Transverse colon (tissue), 4 donors: ENCODE results near the gene PRRT1. TPM values are rescaled to one million over a fixed set of nuclear protein-coding genes. Genes with fewer than 3 reads are reported as not detected.
A peak's percentile ranks its signal among the peaks of the same experiment; 100 is the strongest.

Source experiments
- DNase-seq: peaks from one replicate; pipeline ENCODE4 v3.0.0-alpha.2; 2019
- H3K27ac ChIP-seq, 4 donors: fragments of 200-600 bp; sonication (generic); 2 replicates each; pipeline ENCODE4 v1.5.1; 2016 to 2018; ENCODE audit warnings: inconsistent platforms in 4 of 4
- H3K27me3 ChIP-seq: fragments of 200-600 bp; sonication (generic); 2 replicates; pipeline ENCODE4 v1.5.1; 2017; ENCODE audit warnings: inconsistent platforms
- H3K36me3 ChIP-seq, 4 donors: fragments of 200-600 bp; sonication (generic); 2 replicates each; pipeline ENCODE4 v1.5.1; 2017 to 2019; ENCODE audit warnings: inconsistent platforms in 4 of 4
- H3K4me1 ChIP-seq, 4 donors: fragments of 200-600 bp; sonication (generic); 2 replicates each; pipeline ENCODE4 v1.5.1; 2017 to 2020; ENCODE audit warnings: inconsistent platforms in 4 of 4
- H3K4me3 ChIP-seq, 4 donors: fragments of 200-600 bp; sonication (generic); 1 replicate in 1 of 4; 2 replicates in 3 of 4; pipeline versions ENCODE4 v1.5.1 to v1.6.1; 2017 to 2019; ENCODE audit warnings: inconsistent platforms in 4 of 4
- H3K9me3 ChIP-seq, 2 donors: fragments of 200-600 bp; sonication (generic); 2 replicates each; pipeline ENCODE4 v1.5.1; 2017 to 2019; ENCODE audit warnings: inconsistent platforms in 2 of 2
- CTCF ChIP-seq, 5 experiments: fragments of 200-600 bp in 3 of 5; fragments of 450-650 bp in 2 of 5; sonication (generic) in 3 of 5; IDR thresholded peaks; 1 replicate in 2 of 5; 2 replicates in 3 of 5; pipeline ENCODE4 v1.5.1; 2016 to 2017; ENCODE audit warnings: antibody characterized with exemption in 5 of 5, inconsistent platforms in 3 of 5, mild to moderate bottlenecking in 2 of 5, moderate library complexity in 1 of 5
- EP300 ChIP-seq: sonication (generic); formaldehyde crosslinking; IDR thresholded peaks from one replicate; pipeline ENCODE4 v1.6.1; 2017; ENCODE audit warnings: antibody characterized with exemption, low read depth
- POLR2A ChIP-seq: fragments of 450-650 bp; IDR thresholded peaks from one replicate; pipeline ENCODE4 v1.6.1; 2016; ENCODE audit warnings: antibody characterized with exemption, mild to moderate bottlenecking, moderate library complexity
- POLR2AphosphoS5 ChIP-seq, 3 donors: sonication (generic); formaldehyde crosslinking; IDR thresholded peaks; one replicate each; pipeline ENCODE4 v1.6.1; 2016; ENCODE audit warnings: antibody characterized with exemption in 3 of 3
- WGBS, 2 donors: methylation state at CpG; one replicate each; pipeline ENCODE4 v1.1.5; 2018; ENCODE audit warnings: low coverage in 1 of 2; 5-methylcytosine and 5-hydroxymethylcytosine counted together
- in situ Hi-C, 4 donors: fragments of 200-750 bp; cut with MboI; loops; one replicate each; pipeline versions ENCODE4 v1.15.0 to v1.15.1; 2017; ENCODE audit warnings: low sequenced_read_pairs in 3 of 4, low pct_ligation_motif_present in 1 of 4, low pct_unique_long_range_greater_than_20kb in 1 of 4
- intact Hi-C: fragments of 100-400 bp; cut with DNase I; formaldehyde crosslinking; loops from one replicate; pipeline ENCODE4 v1.15.1; 2023; ENCODE audit warnings: low total_unique reads
- total RNA-seq, 4 donors: library from RNA; depleted of rRNA; stranded (reverse); fragments of >200 nt; gene quantifications; one replicate each; pipeline ENCODE4 v1.1.0, GENCODE V29; 2016

PRRT1 gene
- total RNA-seq, 4 donors from 2014 or later, result 2.4 to 2.7 TPM; not detected in 2

- intact Hi-C loops, result no loop called here
Observed at GRCh38 chr6:32158052-32158451, 6.3 kb upstream of the PRRT1 start.

GRCh38 chr6:32156891-32157290 is 5.2 kb upstream of the PRRT1 start:
- Histone ChIP-seq H3K36me3 (peaks cover 0 to 9% (median 0%) of the 10 kb centered on the region in 4 donors), H3K27ac (no peak overlapping the region), H3K9me3 (no peaks in the 10 kb centered on the region), H3K4me3 (no peak overlapping the region), H3K27me3 (no peaks in the 10 kb centered on the region), H3K4me1 (peaks cover 15 to 29% (median 26%) of the 10 kb centered on the region in 4 donors)
- in situ Hi-C loops (no loop called here), intact Hi-C loops (no loop called here)
- 79 to 85% methylated on average over 2 to 9 of the region's 9 CpGs for WGBS, 2 donors
- no peak for DNase-seq
- TF ChIP-seq CTCF (IDR thresholded peaks at IDR 0.05) (no peak), POLR2A (no peak), EP300 (no peak), POLR2AphosphoS5 (IDR thresholded peaks at IDR 0.05) (no peak)

More at GRCh38 chr6:32158052-32158451, 6.3 kb upstream of the PRRT1 start:
- Histone ChIP-seq H3K27me3 (no peaks in the 10 kb centered on the region), H3K36me3 (peaks cover 0 to 9% (median 2%) of the 10 kb centered on the region in 4 donors), H3K27ac (no peak overlapping the region), H3K4me1 (peaks cover 15 to 18% (median 15%) of the 10 kb centered on the region in 4 donors), H3K4me3 (no peak overlapping the region), H3K9me3 (no peaks in the 10 kb centered on the region)
- no peak for TF ChIP-seq EP300
- TF ChIP-seq CTCF (IDR thresholded peaks at IDR 0.05), result no peak
- TF ChIP-seq POLR2AphosphoS5 (IDR thresholded peaks at IDR 0.05), result no peak
- TF ChIP-seq POLR2A, result no peak
- no peak for DNase-seq
- in situ Hi-C loops, result no loop called here

GRCh38 chr6:32154514-32155161 is 2.9 kb upstream of the PRRT1 start:
- intact Hi-C loops, result loop anchor here (2.0 to 5.0 kb wide), 2 partner anchors 36 to 502 kb away; partner anchors contain the start of gene BAG6

More at GRCh38 chr6:32154514-32155161, 2.9 kb upstream of the PRRT1 start:
- peak overlapping the region; percentile 85 to 97 (median 90) for H3K27ac ChIP-seq
- H3K4me3 ChIP-seq, result peak overlapping the region; percentile 48 to 85 (median 70)
- H3K36me3 ChIP-seq, result peaks cover 0 to 9% (median 0%) of the 10 kb centered on the region in 4 donors
- WGBS, 2 donors, result 3% methylated on average over 34 of the region's 34 CpGs; no CpG with 5 or more reads in 1 of the 2 donors
- peak; percentile 85 for DNase-seq
- H3K27me3 ChIP-seq, result no peaks in the 10 kb centered on the region
- H3K9me3 ChIP-seq, result no peaks in the 10 kb centered on the region
- H3K4me1 ChIP-seq, result peaks cover 15 to 38% (median 36%) of the 10 kb centered on the region in 4 donors
- in situ Hi-C loops, result no loop called here
- TF ChIP-seq POLR2A (peak; percentile 48), POLR2AphosphoS5 (IDR thresholded peaks at IDR 0.05) (peak in 1 of 3 donors; percentile 63), CTCF (IDR thresholded peaks at IDR 0.05) (peak; percentile 56 to 89 (median 61)), EP300 (no peak)
